Calu3 (cell line): Measurements from ENCODE around the gene NRCAM. TPM values are rescaled to one million over a fixed set of nuclear protein-coding genes. Genes with fewer than 3 reads are reported as not detected.

ENCODE experiments used
- BruUV-seq: library from RNA; stranded (reverse); fragments of 400-500 nt; replicated peaks from 2 replicates; lab custom pipeline; 2021; lab: Mats Ljungman, UMichigan
- CTCF ChIA-PET: fragments of 300-600 bp; sonication (Branson Sonifier 250); formaldehyde crosslinking; loops from one replicate; lab custom pipeline; 2022; ENCODE audit warnings: antibody characterized with exemption; lab: Charles Lee
- DNase-seq: peaks from one replicate; pipeline ENCODE4 v3.0.0; 2022
- H3K27ac Mint-ChIP-seq: one replicate; pipeline ENCODE4 v1.8.0; 2022; ENCODE audit warnings: mixed read lengths; ENCODE audit not compliant: unreplicated experiment
- H3K27me3 Mint-ChIP-seq: one replicate; pipeline ENCODE4 v1.8.0; 2022; ENCODE audit warnings: mixed read lengths; ENCODE audit not compliant: unreplicated experiment
- H3K36me3 Mint-ChIP-seq: one replicate; pipeline ENCODE4 v1.8.0; 2022; ENCODE audit warnings: mild to moderate bottlenecking, moderate library complexity, mixed read lengths; ENCODE audit not compliant: insufficient read depth, unreplicated experiment
- H3K4me1 Mint-ChIP-seq: one replicate; pipeline ENCODE4 v1.8.0; 2022; ENCODE audit warnings: mild to moderate bottlenecking, low read depth, mixed read lengths; ENCODE audit not compliant: unreplicated experiment
- H3K4me3 Mint-ChIP-seq: one replicate; pipeline ENCODE4 v1.8.0; 2022; ENCODE audit warnings: mild to moderate bottlenecking, low read depth, moderate library complexity, mixed read lengths; ENCODE audit not compliant: unreplicated experiment
- H3K9me3 Mint-ChIP-seq: one replicate; pipeline ENCODE4 v1.8.0; 2022; ENCODE audit warnings: low read depth, mixed read lengths; ENCODE audit not compliant: unreplicated experiment
- CTCF ChIP-seq: fragments of 200-600 bp; IDR thresholded peaks from one replicate; pipeline ENCODE4 v1.8.0; 2022; ENCODE audit warnings: antibody characterized with exemption; ENCODE audit not compliant: unreplicated experiment
- intact Hi-C: fragments of 100-400 bp; cut with micrococcal nuclease; formaldehyde crosslinking; loops from one replicate; pipeline ENCODE4 v1.10.0; 2022; ENCODE audit not compliant: unreplicated experiment
- total RNA-seq: library from RNA; stranded (reverse); gene quantifications from 2 replicates; pipeline ENCODE4 v1.2.3, GENCODE V29; 2022

NRCAM gene
- total RNA-seq, 1 experiment from 2014 or later = 15.0 TPM

- no peaks in the 10 kb centered on the region for H3K36me3 Mint-ChIP-seq
- H3K4me3 Mint-ChIP-seq = no peak overlapping the region
- no peaks in the 10 kb centered on the region for H3K4me1 Mint-ChIP-seq
- H3K27me3 Mint-ChIP-seq = no peaks in the 10 kb centered on the region
- H3K9me3 Mint-ChIP-seq = no peaks in the 10 kb centered on the region
- no TSS peak for BruUV-seq
- DNase-seq = no peak
- intact Hi-C loops = no loop called here
- TF ChIP-seq CTCF = no peak
- H3K27ac Mint-ChIP-seq = no peak overlapping the region
- CTCF ChIA-PET = interaction anchor here (0.6 kb wide), 1 partner anchor 37 kb away, joined by 5 read pairs; no protein-coding TSS in a partner anchor
These were observed 81.3 kb downstream of the NRCAM start for GRCh38 chr7:108374899-108375298.

GRCh38 chr7:108372618-108373017, 83.6 kb downstream of the NRCAM start:
- Mint-ChIP-seq H3K4me1 (no peaks in the 10 kb centered on the region), H3K36me3 (no peaks in the 10 kb centered on the region), H3K27ac (no peak overlapping the region), H3K4me3 (no peak overlapping the region), H3K9me3 (no peaks in the 10 kb centered on the region), H3K27me3 (no peaks in the 10 kb centered on the region)
- intact Hi-C loops = no loop called here
- BruUV-seq = no TSS peak
- CTCF ChIA-PET = no interaction called here
- no peak for TF ChIP-seq CTCF
- DNase-seq = no peak

GRCh38 chr7:108370616-108371015, 85.6 kb downstream of the NRCAM start:
- H3K4me3 Mint-ChIP-seq = no peak overlapping the region
- no peak for TF ChIP-seq CTCF
- no peak overlapping the region for H3K27ac Mint-ChIP-seq
- BruUV-seq = no TSS peak
- no peaks in the 10 kb centered on the region for H3K36me3 Mint-ChIP-seq
- no peaks in the 10 kb centered on the region for H3K4me1 Mint-ChIP-seq
- intact Hi-C loops = no loop called here
- H3K9me3 Mint-ChIP-seq = no peaks in the 10 kb centered on the region
- no peak for DNase-seq
- H3K27me3 Mint-ChIP-seq = no peaks in the 10 kb centered on the region
- CTCF ChIA-PET = no interaction called here

- H3K9me3 Mint-ChIP-seq = no peaks in the 10 kb centered on the region
- BruUV-seq = no TSS peak
- CTCF ChIA-PET = no interaction called here
- no peak overlapping the region for H3K27ac Mint-ChIP-seq
- H3K36me3 Mint-ChIP-seq = no peaks in the 10 kb centered on the region
- intact Hi-C loops = no loop called here
- H3K27me3 Mint-ChIP-seq = no peaks in the 10 kb centered on the region
- DNase-seq = no peak
- TF ChIP-seq CTCF = no peak
- H3K4me1 Mint-ChIP-seq = no peaks in the 10 kb centered on the region
- no peak overlapping the region for H3K4me3 Mint-ChIP-seq
These were observed 87.8 kb downstream of the NRCAM start for GRCh38 chr7:108368466-108368865.
